OCI-LY3 (cell line): Measurements from ENCODE around the gene C1orf21.

Experiments
- H2AFZ ChIP-seq: fragments of 200-600, 300-600 bp; shearing (Covaris generic); 2 replicates; pipeline ENCODE4 v1.6.0; 2014; ENCODE audit warnings: antibody characterized with exemption, low read depth, low read length
- H3K27ac ChIP-seq: fragments of 200-600, 300-600 bp; sonication (generic); 2 replicates; pipeline ENCODE4 v1.5.1; 2014; ENCODE audit warnings: mild to moderate bottlenecking, low read length, moderate library complexity, mixed read lengths
- H3K27me3 ChIP-seq: fragments of 200-600, 300-600 bp; sonication (generic); 2 replicates; pipeline ENCODE4 v1.6.1; 2014; ENCODE audit warnings: low read depth, low read length, mixed read lengths
- H3K36me3 ChIP-seq: fragments of 200-600, 300-600 bp; sonication (generic); replicated peaks from 2 replicates; pipeline ENCODE3; 2014; ENCODE audit warnings: low read depth, low read length, mixed read lengths
- H3K4me1 ChIP-seq: fragments of 300-600, 200-600 bp; sonication (generic); 2 replicates; pipeline ENCODE4 v1.6.1; 2014; ENCODE audit warnings: low read length, mixed read lengths
- H3K4me2 ChIP-seq: fragments of 200-600, 300-600 bp; sonication (generic); 2 replicates; pipeline ENCODE4 v1.6.1; 2014; ENCODE audit warnings: low read length, mixed read lengths
- H3K4me3 ChIP-seq: fragments of 300-600, 200-600 bp; sonication (generic); 2 replicates; pipeline ENCODE4 v1.5.1; 2014; ENCODE audit warnings: antibody characterized with exemption, mild to moderate bottlenecking, low read length, moderate library complexity
- H3K79me2 ChIP-seq: fragments of 300-600, 200-600 bp; shearing (Covaris generic); 2 replicates; pipeline ENCODE4 v1.6.1; 2014; ENCODE audit warnings: mild to moderate bottlenecking, low read length, mixed read lengths
- H3K9ac ChIP-seq: fragments of 300-600, 200-600 bp; shearing (Covaris generic); 2 replicates; pipeline ENCODE4 v1.6.0; 2014; ENCODE audit warnings: mild to moderate bottlenecking, low read length, moderate library complexity
- H3K9me3 ChIP-seq: fragments of 200-600, 300-600 bp; shearing (Covaris generic); 2 replicates; pipeline ENCODE4 v1.6.1; 2014; ENCODE audit warnings: low read length, mixed read lengths; ENCODE audit not compliant: insufficient read depth
- H4K20me1 ChIP-seq: fragments of 200-600, 300-600 bp; sonication (generic); 2 replicates; pipeline ENCODE4 v1.6.1; 2016; ENCODE audit warnings: low read length, mixed read lengths; ENCODE audit not compliant: insufficient read depth
- CTCF ChIP-seq: fragments of 200-600, 300-600 bp; sonication (generic); IDR thresholded peaks from 2 replicates; pipeline ENCODE4 v1.5.1; 2014; ENCODE audit warnings: antibody characterized with exemption, low read length, low read depth
- EZH2phosphoT487 ChIP-seq: fragments of 200-600 bp; shearing (Covaris generic); IDR thresholded peaks from 2 replicates; pipeline ENCODE4 v1.6.1; 2018; ENCODE audit warnings: antibody characterized with exemption, mixed run types, low read depth

The C1orf21 gene

GRCh38 chr1:184643661-184644060 lies 256.8 kb downstream of the C1orf21 start:
- Histone ChIP-seq H3K4me1 (peaks cover 2% of the 10 kb centered on the region), H3K9me3 (no peaks in the 10 kb centered on the region), H3K79me2 (no peaks in the 10 kb centered on the region), H3K4me3 (no peak overlapping the region), H3K4me2 (no peak overlapping the region), H4K20me1 (no peaks in the 10 kb centered on the region), H2AFZ (no peak overlapping the region), H3K9ac (no peak overlapping the region), H3K27ac (no peak overlapping the region), H3K36me3 (no peaks in the 10 kb centered on the region), H3K27me3 (no peaks in the 10 kb centered on the region)
- no peak for TF ChIP-seq EZH2phosphoT487
- TF ChIP-seq CTCF: no peak

GRCh38 chr1:184644771-184645170 lies 257.9 kb downstream of the C1orf21 start:
- Histone ChIP-seq H3K9ac (no peak overlapping the region), H3K36me3 (no peaks in the 10 kb centered on the region)
- no peak for TF ChIP-seq EZH2phosphoT487
- no peak for TF ChIP-seq CTCF

GRCh38 chr1:184646178-184646701 lies 259.4 kb downstream of the C1orf21 start:
- no peaks in the 10 kb centered on the region for H3K9me3 ChIP-seq
- H3K4me3 ChIP-seq: no peak overlapping the region
- H3K4me2 ChIP-seq: no peak overlapping the region
- H3K36me3 ChIP-seq: no peaks in the 10 kb centered on the region
- peaks cover 22% of the 10 kb centered on the region for H3K4me1 ChIP-seq
- no peaks in the 10 kb centered on the region for H4K20me1 ChIP-seq
- H3K27me3 ChIP-seq: no peaks in the 10 kb centered on the region
- no peak for TF ChIP-seq EZH2phosphoT487
- H2AFZ ChIP-seq: no peak overlapping the region
- no peak overlapping the region for H3K27ac ChIP-seq
- H3K79me2 ChIP-seq: no peaks in the 10 kb centered on the region
- H3K9ac ChIP-seq: no peak overlapping the region

More at GRCh38 chr1:184644771-184645170, 257.9 kb downstream of the C1orf21 start:
- H3K27me3 ChIP-seq: no peaks in the 10 kb centered on the region
- no peak overlapping the region for H3K4me2 ChIP-seq
- no peak overlapping the region for H3K4me3 ChIP-seq
- H3K79me2 ChIP-seq: no peaks in the 10 kb centered on the region
- H3K27ac ChIP-seq: no peak overlapping the region
- H3K4me1 ChIP-seq: peaks cover 14% of the 10 kb centered on the region
- no peaks in the 10 kb centered on the region for H3K9me3 ChIP-seq
- H4K20me1 ChIP-seq: no peaks in the 10 kb centered on the region
- no peak overlapping the region for H2AFZ ChIP-seq

GRCh38 chr1:184646824-184647223 lies 260.0 kb downstream of the C1orf21 start:
- no peaks in the 10 kb centered on the region for H3K9me3 ChIP-seq
- H3K4me1 ChIP-seq: peaks cover 22% of the 10 kb centered on the region
- no peaks in the 10 kb centered on the region for H3K36me3 ChIP-seq
- no peak overlapping the region for H3K9ac ChIP-seq
- H2AFZ ChIP-seq: no peak overlapping the region
- H3K4me2 ChIP-seq: no peak overlapping the region
- no peak overlapping the region for H3K4me3 ChIP-seq
- no peaks in the 10 kb centered on the region for H3K27me3 ChIP-seq
- TF ChIP-seq CTCF (no peak), EZH2phosphoT487 (no peak)
- no peaks in the 10 kb centered on the region for H3K79me2 ChIP-seq
- H4K20me1 ChIP-seq: no peaks in the 10 kb centered on the region
- H3K27ac ChIP-seq: no peak overlapping the region
